Esophagus (tissue), 2 donors: ENCODE results near the gene MS4A8. TPM values are rescaled to one million over a fixed set of nuclear protein-coding genes. Genes with fewer than 3 reads are reported as not detected.
"Not testable (repeated sequence)": the region's sequence is repeated elsewhere in the genome, so short reads cannot be mapped to it uniquely, and the experiment has no call there.

ENCODE experiments used
- H3K27ac ChIP-seq, 2 donors: one replicate each; pipeline ENCODE4 v1.5.1; 2013; ENCODE audit warnings: low read depth in 2 of 2, mild to moderate bottlenecking in 2 of 2, inconsistent platforms in 1 of 2, low read length in 1 of 2, moderate library complexity in 1 of 2
- H3K27me3 ChIP-seq, 2 donors: one replicate each; pipeline ENCODE4 v1.6.1; 2013; ENCODE audit warnings: low read length in 2 of 2, control low read depth in 1 of 2, mild to moderate bottlenecking in 1 of 2; ENCODE audit not compliant: insufficient read depth in 2 of 2, control insufficient read depth in 1 of 2
- H3K36me3 ChIP-seq, 2 donors: one replicate each; pipeline ENCODE4 v1.6.1; 2013; ENCODE audit warnings: low read length in 1 of 2; ENCODE audit not compliant: control insufficient read depth in 2 of 2, insufficient read depth in 2 of 2
- H3K4me1 ChIP-seq, 2 donors: one replicate each; pipeline ENCODE4 v1.6.1; 2013; ENCODE audit warnings: low read length in 1 of 2; ENCODE audit not compliant: control insufficient read depth in 2 of 2, insufficient read depth in 2 of 2
- H3K4me3 ChIP-seq, 2 donors: one replicate each; pipeline ENCODE4 v1.5.1; 2013; ENCODE audit warnings: low read length in 2 of 2, mild to moderate bottlenecking in 2 of 2, low read depth in 1 of 2, moderate library complexity in 1 of 2
- H3K9me3 ChIP-seq, 2 donors: one replicate each; pipeline ENCODE4 v1.6.1; 2013; ENCODE audit warnings: mild to moderate bottlenecking in 2 of 2, low read depth in 1 of 2, low read length in 1 of 2, moderate library complexity in 1 of 2; ENCODE audit not compliant: control insufficient read depth in 2 of 2, insufficient read depth in 1 of 2
- WGBS, 2 donors: extraction: QIAGEN DNeasy Blood & Tissue Kit; methylation state at CpG; one replicate each; pipeline ENCODE4 v1.1.7; 2013; 5-methylcytosine and 5-hydroxymethylcytosine counted together
- polyA plus RNA-seq, 2 donors: library from polyadenylated mRNA; stranded (reverse); fragments of 200-250 nt; gene quantifications; one replicate each; pipeline ENCODE4 v1.2.3, GENCODE V29; 2013
- donor health status: healthy with polysubstance abuse.
- donor health status: Bipolar disorder and iron deficiency.

MS4A8 gene
- polyA plus RNA-seq, 2 donors = 0.02 TPM; not detected in 1

GRCh38 chr11:60700689-60701468, 1.5 kb downstream of the MS4A8 start:
- H3K27me3 ChIP-seq = no peaks in the 10 kb centered on the region
- no peaks in the 10 kb centered on the region for H3K4me1 ChIP-seq
- no peak overlapping the region for H3K27ac ChIP-seq
- WGBS, 2 donors = 58 to 60% methylated on average over 14 of the region's 14 CpGs
- no peaks in the 10 kb centered on the region for H3K9me3 ChIP-seq
- no peak overlapping the region for H3K4me3 ChIP-seq
- no peaks in the 10 kb centered on the region for H3K36me3 ChIP-seq

DNA sequence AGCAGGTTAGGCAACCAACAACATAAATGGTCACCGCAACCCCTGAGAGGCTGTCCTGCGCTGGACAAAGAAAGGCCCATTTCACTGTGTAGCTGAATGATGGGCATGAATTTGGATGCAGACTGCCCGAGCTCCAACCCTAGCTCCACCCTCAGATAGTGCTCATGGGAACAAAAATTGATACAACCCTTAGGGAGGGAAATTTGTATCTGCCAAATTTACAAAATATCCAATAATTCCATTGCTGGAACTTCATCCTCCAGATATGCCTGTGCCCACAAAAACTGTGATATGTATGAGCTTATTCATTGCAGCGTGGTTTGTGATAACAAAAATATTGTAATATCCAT, 2.0 kb downstream of the MS4A8 start:
- no peak overlapping the region for H3K4me3 ChIP-seq
- whole genome bisulfite sequencing, 2 donors = 58 to 59% methylated on average over 4 of the region's 4 CpGs
- H3K27ac ChIP-seq = no peak overlapping the region
- no peaks in the 10 kb centered on the region for H3K4me1 ChIP-seq
- no peaks in the 10 kb centered on the region for H3K9me3 ChIP-seq
- H3K27me3 ChIP-seq = no peaks in the 10 kb centered on the region
- no peaks in the 10 kb centered on the region for H3K36me3 ChIP-seq

DNA sequence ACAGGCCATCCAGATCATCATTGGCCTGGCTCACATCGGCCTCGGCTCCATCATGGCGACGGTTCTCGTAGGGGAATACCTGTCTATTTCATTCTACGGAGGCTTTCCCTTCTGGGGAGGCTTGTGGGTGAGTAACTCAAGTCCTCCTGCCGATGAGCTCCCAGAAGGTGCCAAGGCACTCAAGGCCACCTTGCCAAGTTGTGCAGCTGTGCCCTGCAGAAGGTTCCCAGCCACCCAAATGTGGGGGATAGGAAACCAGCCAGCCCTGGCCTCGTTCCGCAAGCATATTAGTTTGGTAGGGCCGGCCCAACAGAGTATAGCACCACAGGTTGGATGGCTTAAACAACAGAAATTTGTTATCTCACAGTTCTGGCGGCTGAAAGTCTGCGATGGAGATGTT, 4.0 kb downstream of the MS4A8 start:
- H3K4me1 ChIP-seq = no peaks in the 10 kb centered on the region
- no peak overlapping the region for H3K27ac ChIP-seq
- no peaks in the 10 kb centered on the region for H3K36me3 ChIP-seq
- no peaks in the 10 kb centered on the region for H3K9me3 ChIP-seq
- H3K27me3 ChIP-seq = no peaks in the 10 kb centered on the region
- no peak overlapping the region for H3K4me3 ChIP-seq
- WGBS, 2 donors = 84 to 90% methylated on average over 12 of the region's 12 CpGs

GRCh38 chr11:60705895-60706294, 6.5 kb downstream of the MS4A8 start:
- Histone ChIP-seq H3K36me3 (no peaks in the 10 kb centered on the region), H3K9me3 (no peaks in the 10 kb centered on the region), H3K4me1 (no peaks in the 10 kb centered on the region), H3K27me3 (no peaks in the 10 kb centered on the region), H3K4me3 (no peak overlapping the region), H3K27ac (no peak overlapping the region)
- WGBS, 2 donors = 81 to 86% methylated on average over 5 of the region's 5 CpGs

DNA sequence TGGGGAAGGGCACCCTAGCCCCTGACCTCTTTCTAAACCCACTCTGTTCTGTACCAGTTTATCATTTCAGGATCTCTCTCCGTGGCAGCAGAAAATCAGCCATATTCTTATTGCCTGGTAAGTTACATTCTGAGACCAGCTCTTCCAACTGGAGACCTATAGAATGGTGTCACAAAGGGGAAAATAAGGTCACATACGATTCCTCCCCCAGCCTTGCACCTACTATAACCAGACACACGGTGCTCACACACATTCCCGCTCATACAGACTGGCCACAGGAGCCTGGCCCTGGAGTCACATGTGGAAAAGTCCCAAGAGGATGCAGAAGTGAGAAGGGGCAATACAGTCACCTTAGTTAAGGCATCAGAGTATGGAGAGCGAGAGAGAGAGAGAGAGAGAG, 7.5 kb downstream of the MS4A8 start:
- Histone ChIP-seq H3K4me3 (no peak overlapping the region), H3K9me3 (no peaks in the 10 kb centered on the region)
- 75 to 83% methylated on average over 5 of the region's 5 CpGs for WGBS, 2 donors

GRCh38 chr11:60710482-60710881, 11.1 kb downstream of the MS4A8 start:
- H3K36me3 ChIP-seq = no peaks in the 10 kb centered on the region
- no peaks in the 10 kb centered on the region for H3K9me3 ChIP-seq
- H3K27ac ChIP-seq = no peak overlapping the region
- no peaks in the 10 kb centered on the region for H3K4me1 ChIP-seq
- H3K4me3 ChIP-seq = no peak overlapping the region
- 68% methylated on average over 4 of the region's 4 CpGs for WGBS, 2 donors
- no peaks in the 10 kb centered on the region for H3K27me3 ChIP-seq

More for the DNA sequence above, 7.5 kb downstream of the MS4A8 start:
- no peaks in the 10 kb centered on the region for H3K27me3 ChIP-seq
- H3K4me1 ChIP-seq = no peaks in the 10 kb centered on the region
- no peaks in the 10 kb centered on the region for H3K36me3 ChIP-seq
- no peak overlapping the region for H3K27ac ChIP-seq

GRCh38 chr11:60711276-60711675, 11.9 kb downstream of the MS4A8 start:
- Histone ChIP-seq H3K27ac (no peak overlapping the region), H3K9me3 (no peaks in the 10 kb centered on the region), H3K36me3 (no peaks in the 10 kb centered on the region), H3K4me3 (no peak overlapping the region), H3K4me1 (no peaks in the 10 kb centered on the region), H3K27me3 (no peaks in the 10 kb centered on the region)
- WGBS, 2 donors = 76 to 77% methylated on average over 4 of the region's 4 CpGs

GRCh38 chr11:60713423-60713822, 14.0 kb downstream of the MS4A8 start:
- not testable (repeated sequence) for H3K4me1 ChIP-seq, H3K9me3 ChIP-seq, H3K27ac ChIP-seq, H3K27me3 ChIP-seq, H3K4me3 ChIP-seq, H3K36me3 ChIP-seq
- WGBS, 2 donors = 76% methylated on average over 6 of the region's 6 CpGs

- Histone ChIP-seq H3K36me3 (no peaks in the 10 kb centered on the region), H3K9me3 (peaks cover 3 to 4% of the 10 kb centered on the region in 2 donors), H3K27me3 (no peaks in the 10 kb centered on the region), H3K4me3 (no peak overlapping the region), H3K27ac (no peak overlapping the region), H3K4me1 (no peaks in the 10 kb centered on the region)
- WGBS, 2 donors = 87% methylated on average over 5 of the region's 5 CpGs
These were observed 18.5 kb downstream of the MS4A8 start for GRCh38 chr11:60717956-60718355.
